SK-N-SH (cell line): ENCODE measurements around the gene DOK3. TPM values are rescaled to one million over a fixed set of nuclear protein-coding genes. Genes with fewer than 3 reads are reported as not detected.

Experiments used
- CTCF ChIA-PET: fragments of 300-600, 350-600 bp; formaldehyde crosslinking; extraction: SDS; loops from one replicate; lab custom pipeline; 2021; lab: Yijun Ruan, JAX
- POLR2A ChIA-PET: fragments of 350-600 bp; sonication (Branson Sonifier 250); formaldehyde crosslinking; extraction: SDS; loops from one replicate; lab custom pipeline; 2020; ENCODE audit warnings: antibody characterized with exemption, inconsistent platforms; lab: Yijun Ruan, JAX
- DNase-seq: peaks from one replicate; pipeline ENCODE4 v3.0.0; 2012
- H2AFZ ChIP-seq: fragments of 200-600 bp; sonication (generic); 2 replicates; pipeline ENCODE4 v1.8.1; 2016; ENCODE audit warnings: antibody characterized with exemption, mild to moderate bottlenecking, low read depth
- H3F3A ChIP-seq: fragments of 200-600 bp; sonication (generic); replicated peaks from 2 replicates; pipeline ENCODE3; 2016; ENCODE audit warnings: antibody characterized with exemption, mild to moderate bottlenecking; ENCODE audit not compliant: insufficient read depth
- H3K27ac ChIP-seq, 2 experiments: fragments of 200-500 bp in 1 of 2; fragments of 200-600 bp in 1 of 2; sonication (Bioruptor generic) in 1 of 2; sonication (generic), shearing (Covaris generic) in 1 of 2; 2 replicates each; pipeline versions ENCODE4 v1.5.1 to v1.6.1; 2014 to 2016; ENCODE audit warnings: low read depth in 2 of 2, inconsistent platforms in 1 of 2, low read length in 1 of 2, mild to moderate bottlenecking in 1 of 2, mixed read lengths in 1 of 2
- H3K27me3 ChIP-seq: fragments of 200-600 bp; sonication (generic), shearing (Covaris generic); 2 replicates; pipeline ENCODE4 v1.6.1; 2016; ENCODE audit warnings: mixed run types; ENCODE audit not compliant: insufficient read depth
- H3K36me3 ChIP-seq, 2 experiments: fragments of 200-500 bp in 1 of 2; fragments of 200-600 bp in 1 of 2; sonication (Bioruptor generic) in 1 of 2; sonication (generic) in 1 of 2; replicated peaks in 1 of 2; 2 replicates each; pipeline versions ENCODE3 to v1.5.1; 2014 to 2016; ENCODE audit warnings: low read length in 1 of 2, mild to moderate bottlenecking in 1 of 2; ENCODE audit not compliant: insufficient read depth in 2 of 2, control insufficient read depth in 1 of 2
- H3K4me1 ChIP-seq, 2 experiments: fragments of 200-500 bp in 1 of 2; fragments of 200-600 bp in 1 of 2; sonication (Bioruptor generic) in 1 of 2; sonication (generic), shearing (Covaris generic) in 1 of 2; 2 replicates each; pipeline versions ENCODE4 v1.5.1 to v1.6.1; 2014 to 2016; ENCODE audit warnings: low read depth in 1 of 2, low read length in 1 of 2, mixed run types in 1 of 2; ENCODE audit not compliant: insufficient read depth in 2 of 2, control insufficient read depth in 1 of 2
- H3K4me2 ChIP-seq: fragments of 200-600 bp; sonication (generic), shearing (Covaris generic); 2 replicates; pipeline ENCODE4 v1.6.1; 2017; ENCODE audit warnings: mixed run types
- H3K4me3 ChIP-seq, 2 experiments: fragments of 200-500 bp in 1 of 2; fragments of 200-600 bp in 1 of 2; sonication (Bioruptor generic) in 1 of 2; sonication (generic), shearing (Covaris generic) in 1 of 2; 2 replicates each; pipeline versions ENCODE4 v1.5.1 to v1.8.1; 2014 to 2016; ENCODE audit warnings: low read depth in 2 of 2, inconsistent platforms in 1 of 2, low read length in 1 of 2, mild to moderate bottlenecking in 1 of 2, mixed read lengths in 1 of 2, moderate library complexity in 1 of 2
- H3K79me2 ChIP-seq: fragments of 200-600 bp; sonication (generic); 2 replicates; pipeline ENCODE4 v1.8.1; 2017; ENCODE audit warnings: mild to moderate bottlenecking; ENCODE audit not compliant: insufficient read depth
- H3K9ac ChIP-seq: fragments of 200-600 bp; sonication (generic); 2 replicates; pipeline ENCODE4 v1.6.1; 2017; ENCODE audit warnings: mixed run types
- H3K9me2 ChIP-seq: fragments of 200-600 bp; sonication (generic); 2 replicates; pipeline ENCODE4 v1.6.1; 2017; ENCODE audit warnings: mixed run types
- H3K9me3 ChIP-seq: fragments of 200-600 bp; sonication (generic); 2 replicates; pipeline ENCODE4 v1.6.1; 2017; ENCODE audit warnings: mixed run types, mild to moderate bottlenecking, moderate library complexity
- H4K20me1 ChIP-seq: fragments of 200-600 bp; sonication (generic); 2 replicates; pipeline ENCODE4 v1.6.1; 2017; ENCODE audit warnings: mild to moderate bottlenecking, mixed run types; ENCODE audit not compliant: insufficient read depth
- FOSL2 ChIP-seq: IDR thresholded peaks from 2 replicates; pipeline ENCODE4 v1.4.0; 2012; ENCODE audit warnings: low read depth, mild to moderate bottlenecking, moderate library complexity, borderline replicate concordance
- NFIC ChIP-seq: IDR thresholded peaks from 2 replicates; pipeline ENCODE4 v1.4.0; 2012; ENCODE audit warnings: borderline replicate concordance
- POLR2AphosphoS5 ChIP-seq: IDR thresholded peaks from 2 replicates; pipeline ENCODE4 v1.6.1; 2012; ENCODE audit warnings: low read depth, low read length
- RXRA ChIP-seq: IDR thresholded peaks from 2 replicates; pipeline ENCODE4 v1.4.0; 2012; ENCODE audit warnings: low read depth, mild to moderate bottlenecking, borderline replicate concordance
- WGBS: methylation state at CpG from one replicate; pipeline ENCODE4 v1.1.6; 2017; ENCODE audit warnings: low lambda C conversion rate; 5-methylcytosine and 5-hydroxymethylcytosine counted together
- polyA plus RNA-seq, 3 experiments: library from polyadenylated mRNA; depleted of rRNA; stranded (reverse); fragments of >200 nt; gene quantifications; 2 replicates each; pipeline ENCODE4 v1.2.3, GENCODE V29; 2012
- TF ChIP-seq, protein P1 (sequence below): IDR thresholded peaks from 2 replicates; pipeline ENCODE4; 2012
- TF ChIP-seq, protein P2 (sequence below): fragments of 200-600 bp; sonication (generic); IDR thresholded peaks from 2 replicates; pipeline ENCODE4 v1.6.1; 2017; ENCODE audit warnings: antibody characterized with exemption, mild to moderate bottlenecking, moderate library complexity

DOK3 gene
- polyA plus RNA-seq, 1 of the 3 experiments (the other 2 are of a cell fraction): 2.2 TPM

DNA sequence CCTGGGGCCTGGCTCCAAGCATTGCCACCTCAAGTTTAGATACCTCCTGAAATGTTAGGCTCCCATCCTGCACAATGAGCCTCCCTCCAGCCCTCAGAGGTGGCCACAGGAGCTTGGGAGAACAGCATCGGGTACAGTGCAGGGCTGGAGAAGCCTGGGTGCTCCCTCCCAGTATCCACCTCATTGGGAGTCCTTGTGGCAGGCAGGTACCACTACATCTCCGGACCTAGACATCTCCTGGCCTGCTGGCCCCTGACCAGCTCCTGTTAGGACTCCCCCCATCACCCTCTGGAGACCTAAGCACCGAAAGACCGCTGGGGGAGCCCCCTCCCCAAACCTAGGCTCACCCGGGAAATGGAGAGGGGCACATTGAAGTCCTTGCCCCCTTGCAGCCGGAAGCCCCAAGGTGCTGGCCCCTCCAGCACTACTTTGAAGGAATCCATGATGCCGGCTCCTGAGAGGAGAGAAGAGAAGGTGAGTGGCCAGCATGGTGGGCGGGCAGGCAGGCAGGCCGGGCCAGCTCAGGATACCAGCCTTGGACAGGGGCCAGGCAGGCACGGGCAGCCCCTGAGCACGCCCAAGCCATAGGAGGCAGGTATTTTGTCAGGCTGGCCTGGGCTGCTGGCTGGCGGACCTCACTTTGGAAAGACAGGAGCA is 13.4 kb downstream of the DOK3 start:
- H3K9me3 ChIP-seq: no peaks in the 10 kb centered on the region
- peaks cover 33 to 58% of the 10 kb centered on the region in 2 experiments; a peak in 3 of 4 replicates for H3K4me1 ChIP-seq
- TF ChIP-seq, protein P1, sequence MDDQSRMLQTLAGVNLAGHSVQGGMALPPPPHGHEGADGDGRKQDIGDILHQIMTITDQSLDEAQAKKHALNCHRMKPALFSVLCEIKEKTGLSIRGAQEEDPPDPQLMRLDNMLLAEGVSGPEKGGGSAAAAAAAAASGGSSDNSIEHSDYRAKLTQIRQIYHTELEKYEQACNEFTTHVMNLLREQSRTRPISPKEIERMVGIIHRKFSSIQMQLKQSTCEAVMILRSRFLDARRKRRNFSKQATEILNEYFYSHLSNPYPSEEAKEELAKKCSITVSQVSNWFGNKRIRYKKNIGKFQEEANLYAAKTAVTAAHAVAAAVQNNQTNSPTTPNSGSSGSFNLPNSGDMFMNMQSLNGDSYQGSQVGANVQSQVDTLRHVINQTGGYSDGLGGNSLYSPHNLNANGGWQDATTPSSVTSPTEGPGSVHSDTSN: no peak
- TF ChIP-seq, protein P2, sequence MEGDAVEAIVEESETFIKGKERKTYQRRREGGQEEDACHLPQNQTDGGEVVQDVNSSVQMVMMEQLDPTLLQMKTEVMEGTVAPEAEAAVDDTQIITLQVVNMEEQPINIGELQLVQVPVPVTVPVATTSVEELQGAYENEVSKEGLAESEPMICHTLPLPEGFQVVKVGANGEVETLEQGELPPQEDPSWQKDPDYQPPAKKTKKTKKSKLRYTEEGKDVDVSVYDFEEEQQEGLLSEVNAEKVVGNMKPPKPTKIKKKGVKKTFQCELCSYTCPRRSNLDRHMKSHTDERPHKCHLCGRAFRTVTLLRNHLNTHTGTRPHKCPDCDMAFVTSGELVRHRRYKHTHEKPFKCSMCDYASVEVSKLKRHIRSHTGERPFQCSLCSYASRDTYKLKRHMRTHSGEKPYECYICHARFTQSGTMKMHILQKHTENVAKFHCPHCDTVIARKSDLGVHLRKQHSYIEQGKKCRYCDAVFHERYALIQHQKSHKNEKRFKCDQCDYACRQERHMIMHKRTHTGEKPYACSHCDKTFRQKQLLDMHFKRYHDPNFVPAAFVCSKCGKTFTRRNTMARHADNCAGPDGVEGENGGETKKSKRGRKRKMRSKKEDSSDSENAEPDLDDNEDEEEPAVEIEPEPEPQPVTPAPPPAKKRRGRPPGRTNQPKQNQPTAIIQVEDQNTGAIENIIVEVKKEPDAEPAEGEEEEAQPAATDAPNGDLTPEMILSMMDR: peak; percentile 45
- TF ChIP-seq NFIC: peak; percentile 43
- no peak for TF ChIP-seq RXRA
- peak overlapping the region; percentile 94 for H3K4me2 ChIP-seq
- ChIA-PET CTCF (interaction anchor here (1.1 to 15.9 kb wide), 13 partner anchors 19 to 302 kb away, joined by 3 to 228 read pairs (median 5); partner anchors contain the start of genes DBN1 and PRR7), POLR2A (interaction anchor here (0.6 to 6.7 kb wide), 7 partner anchors 18 to 561 kb away, joined by 3 to 43 read pairs (median 4); partner anchors contain the start of gene DDX41)
- peaks cover 20 to 22% of the 10 kb centered on the region in 2 experiments for H3K36me3 ChIP-seq
- no peaks in the 10 kb centered on the region for H3K27me3 ChIP-seq
- H3F3A ChIP-seq: peaks cover 23% of the 10 kb centered on the region
- no peak overlapping the region for H2AFZ ChIP-seq
- peak; percentile 68 for DNase-seq
- H4K20me1 ChIP-seq: peaks cover 46% of the 10 kb centered on the region
- WGBS: 9% methylated on average over 7 of the region's 12 CpGs
- H3K27ac ChIP-seq: peak overlapping the region; percentile 80 to 94
- H3K4me3 ChIP-seq: peak overlapping the region; percentile 83 to 94
- no peaks in the 10 kb centered on the region for H3K9me2 ChIP-seq
- peak overlapping the region; percentile 93 for H3K9ac ChIP-seq
- H3K79me2 ChIP-seq: peaks cover 55% of the 10 kb centered on the region

DNA sequence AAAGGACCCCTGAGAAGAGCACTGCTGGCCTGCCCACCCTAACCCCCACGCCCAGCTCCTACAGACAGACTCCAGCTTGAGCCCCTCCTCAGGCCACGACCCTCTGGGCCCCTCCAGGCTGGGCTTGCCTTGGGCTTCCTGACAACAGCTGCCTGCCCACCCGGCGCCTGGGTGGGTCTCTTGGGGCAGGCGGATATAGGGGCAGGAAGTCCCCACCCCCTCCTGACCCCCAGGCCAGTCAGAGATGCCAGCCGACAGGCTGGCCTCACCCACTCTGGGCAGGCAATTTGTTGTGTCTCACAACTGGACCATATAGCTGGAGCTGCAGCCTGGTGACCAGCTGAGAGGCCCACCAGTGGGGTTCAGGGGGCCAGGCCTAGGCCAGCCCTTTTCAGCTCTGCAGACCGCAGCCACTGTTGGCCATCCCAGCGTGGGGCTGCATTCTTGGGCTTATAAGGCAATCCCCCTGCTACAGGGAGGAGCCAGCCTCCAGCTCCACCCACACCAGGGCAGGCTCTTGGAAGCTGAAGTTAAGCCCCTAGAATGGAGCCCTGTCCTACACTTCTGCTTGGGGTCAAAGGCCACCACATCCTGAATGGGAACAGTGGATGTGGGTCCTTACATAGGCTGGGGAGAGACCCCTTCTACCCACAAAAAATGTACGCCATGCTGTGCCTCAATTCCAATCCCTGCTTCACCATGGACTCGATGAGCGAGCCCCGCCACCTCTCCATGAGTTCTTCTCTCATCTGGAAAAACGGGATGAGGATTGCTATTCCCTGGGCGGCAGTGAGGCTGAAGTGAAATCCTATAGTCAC is 14.2 kb downstream of the DOK3 start:
- H3K36me3 ChIP-seq: peaks cover 26 to 28% of the 10 kb centered on the region in 2 experiments
- peak overlapping the region; percentile 94 for H3K4me2 ChIP-seq
- POLR2A ChIA-PET: interaction anchor here (1.0 to 6.7 kb wide), 4 partner anchors 17 to 40 kb away, joined by 4 to 43 read pairs (median 23); partner anchors contain the start of gene DDX41

More for the DNA sequence above, 14.2 kb downstream of the DOK3 start:
- peaks cover 54% of the 10 kb centered on the region for H4K20me1 ChIP-seq
- H2AFZ ChIP-seq: no peak overlapping the region
- H3K4me3 ChIP-seq: peak overlapping the region; percentile 83 to 94
- H3F3A ChIP-seq: peaks cover 23% of the 10 kb centered on the region
- peak overlapping the region; percentile 80 to 94 for H3K27ac ChIP-seq
- no peaks in the 10 kb centered on the region for H3K9me3 ChIP-seq
- H3K4me1 ChIP-seq: peaks cover 33 to 51% of the 10 kb centered on the region in 2 experiments; a peak in 3 of 4 replicates
- CTCF ChIA-PET: interaction anchor here (1.1 to 15.9 kb wide), 13 partner anchors 8 to 186 kb away, joined by 3 to 228 read pairs (median 6); partner anchors contain the start of genes DBN1 and PRR7
- H3K27me3 ChIP-seq: no peaks in the 10 kb centered on the region
- peak; percentile 48 for DNase-seq
- TF ChIP-seq POLR2AphosphoS5 (peak; percentile 57; the same call in 1 of the 2 replicates), FOSL2 (no peak)
- TF ChIP-seq, protein P2: peak; percentile 12; the same call in 1 of the 2 replicates
- TF ChIP-seq, all 33 proteins: peak for 2
- H3K9ac ChIP-seq: peak overlapping the region; percentile 93; the same call in 1 of the 2 replicates
- no peaks in the 10 kb centered on the region for H3K9me2 ChIP-seq
- H3K79me2 ChIP-seq: peaks cover 61% of the 10 kb centered on the region
- 63% methylated on average over 8 of the region's 14 CpGs for WGBS
